ENCODE results near the gene PLAC1.

PLAC1 gene

GRCh38 chrX:134658002-134658759, at the start of gene PLAC1:
Gene PLAC1, minus strand, starts transcription at chrX:134658471. Its CDS starts 91,789 bp downstream, at chrX:134566682.
- DNase-seq (no peak), ATAC-seq (no peak)

GRCh38 chrX:134706138-134706537, 47.9 kb upstream of the PLAC1 start:
- no peak for DNase-seq
- ATAC-seq, result no peak

- ATAC-seq (no peak), DNase-seq (no peak)
Observed at GRCh38 chrX:134695999-134696398, 37.7 kb upstream of the PLAC1 start.

- ATAC-seq (no peak), DNase-seq (no peak)
Observed at GRCh38 chrX:134694333-134695322, 36.4 kb upstream of the PLAC1 start.

GRCh38 chrX:134693644-134694043, 35.4 kb upstream of the PLAC1 start:
- DNase-seq (no peak), ATAC-seq (no peak)

GRCh38 chrX:134692990-134693389, 34.7 kb upstream of the PLAC1 start:
- DNase-seq, result no peak
- no peak for ATAC-seq

GRCh38 chrX:134692233-134692632, 34.0 kb upstream of the PLAC1 start:
- no peak for DNase-seq
- no peak for ATAC-seq

- DNase-seq (no peak), ATAC-seq (no peak)
Observed at GRCh38 chrX:134691453-134691852, 33.2 kb upstream of the PLAC1 start.

GRCh38 chrX:134688839-134689238, 30.6 kb upstream of the PLAC1 start:
- ATAC-seq (no peak), DNase-seq (no peak)

- ATAC-seq, result no peak
- DNase-seq, result no peak
Observed at GRCh38 chrX:134688031-134688823, 30.0 kb upstream of the PLAC1 start.

- ATAC-seq, result no peak
- no peak for DNase-seq
Observed at GRCh38 chrX:134685668-134686067, 27.4 kb upstream of the PLAC1 start.

GRCh38 chrX:134684956-134685355, 26.7 kb upstream of the PLAC1 start:
- no peak for ATAC-seq
- DNase-seq, result no peak

- DNase-seq, result no peak
- ATAC-seq, result no peak
Observed at GRCh38 chrX:134683351-134684005, 25.2 kb upstream of the PLAC1 start.

- ATAC-seq (no peak), DNase-seq (no peak)
Observed at GRCh38 chrX:134682081-134682480, 23.8 kb upstream of the PLAC1 start.

GRCh38 chrX:134679644-134680043, 21.4 kb upstream of the PLAC1 start:
- ATAC-seq (no peak), DNase-seq (no peak)

GRCh38 chrX:134679221-134679620, 20.9 kb upstream of the PLAC1 start:
- no peak for ATAC-seq
- no peak for DNase-seq

- ATAC-seq (no peak), DNase-seq (no peak)
Observed at GRCh38 chrX:134677332-134677731, 19.1 kb upstream of the PLAC1 start.

- DNase-seq, result no peak
- ATAC-seq, result no peak
Observed at GRCh38 chrX:134676436-134676835, 18.2 kb upstream of the PLAC1 start.

GRCh38 chrX:134673123-134673522, 14.9 kb upstream of the PLAC1 start:
- no peak for ATAC-seq
- DNase-seq, result no peak

GRCh38 chrX:134672101-134672500, 13.8 kb upstream of the PLAC1 start:
- ATAC-seq (no peak), DNase-seq (no peak)

GRCh38 chrX:134671294-134671693, 13.0 kb upstream of the PLAC1 start:
- ATAC-seq, result no peak
- no peak for DNase-seq

All from stimulated activated naive CD8-positive, alpha-beta T cell treated with anti-CD3 and anti-CD28 coated beads, Interleukin-15, Interleukin-2, amounts not matched to agents 100 U/mL and 50 U/mL, for 24 hours (primary cell).